ENCODE data around the gene ZMIZ1.
A peak's percentile ranks its signal among the peaks of the same experiment; 100 is the strongest.

The ZMIZ1 gene

GRCh38 chr10:79200346-79200745 lies 131.6 kb downstream of the ZMIZ1 start:
- Mint-ChIP-seq H3K27me3 (peaks cover 0 to 4% of the 10 kb centered on the region in 2 donors), H3K27ac (no peak overlapping the region)

DNA sequence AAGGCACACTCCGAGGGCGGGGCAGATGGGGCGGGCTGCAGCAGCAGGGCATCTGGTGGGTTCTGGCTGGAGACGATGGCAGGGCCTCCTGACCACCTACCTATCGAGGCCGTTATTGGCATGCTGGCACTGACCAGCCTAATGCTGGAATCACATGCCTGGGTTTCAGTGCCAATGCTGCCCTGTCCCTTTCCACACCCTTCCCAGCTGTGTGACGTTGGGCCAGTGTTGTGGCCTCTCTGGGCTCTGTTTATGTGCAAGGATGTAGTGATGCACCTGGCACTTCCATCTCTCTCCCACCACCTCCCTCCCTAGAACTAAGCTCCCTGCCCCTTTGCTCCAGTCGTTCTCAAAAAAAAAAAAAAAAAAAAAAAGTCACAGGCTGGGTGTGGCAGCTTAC lies 132.9 kb downstream of the ZMIZ1 start:
- H3K9me3 Mint-ChIP-seq, result no peaks in the 10 kb centered on the region
- H3K36me3 Mint-ChIP-seq, result peaks cover 0 to 3% of the 10 kb centered on the region in 2 donors
- H3K27me3 Mint-ChIP-seq, result no peaks in the 10 kb centered on the region
- no peak overlapping the region for H3K4me3 Mint-ChIP-seq
- no peak overlapping the region for H3K27ac Mint-ChIP-seq
- no peak for DNase-seq
- peaks cover 6 to 7% of the 10 kb centered on the region in 2 donors for H3K4me1 Mint-ChIP-seq
- no peak for ATAC-seq (replicated peaks)

More at GRCh38 chr10:79200346-79200745, 131.6 kb downstream of the ZMIZ1 start:
- ATAC-seq (replicated peaks), result no peak
- Mint-ChIP-seq H3K4me1 (peaks cover 9 to 12% of the 10 kb centered on the region in 2 donors), H3K4me3 (no peak overlapping the region), H3K36me3 (peaks cover 0 to 3% of the 10 kb centered on the region in 2 donors), H3K9me3 (no peaks in the 10 kb centered on the region)
- no peak for DNase-seq

DNA sequence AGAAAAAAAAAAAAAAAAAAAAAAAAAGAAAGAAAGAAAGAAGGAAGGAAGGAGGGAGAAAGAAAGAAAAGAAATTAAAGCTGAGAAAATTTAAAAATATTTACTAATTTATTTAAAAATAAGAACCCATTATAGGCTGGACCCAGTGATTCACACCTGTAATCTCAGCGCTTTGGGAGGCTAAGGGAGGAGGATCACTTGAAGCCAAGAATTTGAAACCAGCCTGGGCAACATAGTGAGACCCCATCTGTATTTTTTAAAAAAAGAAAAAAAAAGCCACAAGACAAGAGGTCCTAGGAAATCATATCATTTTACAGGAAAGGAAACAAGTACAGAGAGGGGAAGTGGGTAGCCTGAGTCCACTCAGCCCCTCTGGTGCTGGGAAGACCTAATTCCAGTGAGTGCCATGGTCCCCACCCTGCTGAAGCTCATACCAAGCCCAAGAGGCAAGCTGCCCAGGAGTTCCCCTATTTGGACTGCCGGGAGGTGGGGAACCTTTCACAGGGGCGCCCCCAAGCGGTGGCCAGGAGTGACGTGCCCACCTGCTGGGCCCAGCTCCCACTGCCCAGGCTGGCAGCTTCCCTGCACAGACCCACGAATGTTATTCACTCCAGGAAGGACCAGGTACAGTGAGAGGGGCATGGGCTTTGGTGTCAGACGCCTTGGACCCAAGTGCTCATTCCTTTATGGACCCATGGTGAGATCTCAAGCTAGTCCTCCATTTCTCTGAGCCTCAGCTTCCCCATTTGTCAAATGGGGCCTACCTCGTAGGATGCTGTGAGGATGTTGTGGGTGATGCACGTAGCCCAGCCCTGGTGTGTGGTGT lies 133.6 kb downstream of the ZMIZ1 start:
- no peak for DNase-seq
- no peak overlapping the region for H3K4me3 Mint-ChIP-seq
- H3K36me3 Mint-ChIP-seq, result peaks cover 0 to 3% of the 10 kb centered on the region in 2 donors
- no peaks in the 10 kb centered on the region for H3K9me3 Mint-ChIP-seq
- ATAC-seq (replicated peaks), result peak; percentile 77 to 84
- H3K4me1 Mint-ChIP-seq, result peaks cover 0 to 7% of the 10 kb centered on the region in 2 donors
- no peak overlapping the region for H3K27ac Mint-ChIP-seq
- no peaks in the 10 kb centered on the region for H3K27me3 Mint-ChIP-seq

- Mint-ChIP-seq H3K4me3 (no peak overlapping the region), H3K4me1 (peaks cover under 1 to 8% of the 10 kb centered on the region in 2 donors), H3K27me3 (no peaks in the 10 kb centered on the region), H3K36me3 (peaks cover under 1 to 3% of the 10 kb centered on the region in 2 donors), H3K27ac (peak overlapping the region; percentile 31), H3K9me3 (no peaks in the 10 kb centered on the region)
- ATAC-seq (replicated peaks) (no peak), DNase-seq (no peak)
These were observed 134.4 kb downstream of the ZMIZ1 start for GRCh38 chr10:79203014-79203644.

DNA sequence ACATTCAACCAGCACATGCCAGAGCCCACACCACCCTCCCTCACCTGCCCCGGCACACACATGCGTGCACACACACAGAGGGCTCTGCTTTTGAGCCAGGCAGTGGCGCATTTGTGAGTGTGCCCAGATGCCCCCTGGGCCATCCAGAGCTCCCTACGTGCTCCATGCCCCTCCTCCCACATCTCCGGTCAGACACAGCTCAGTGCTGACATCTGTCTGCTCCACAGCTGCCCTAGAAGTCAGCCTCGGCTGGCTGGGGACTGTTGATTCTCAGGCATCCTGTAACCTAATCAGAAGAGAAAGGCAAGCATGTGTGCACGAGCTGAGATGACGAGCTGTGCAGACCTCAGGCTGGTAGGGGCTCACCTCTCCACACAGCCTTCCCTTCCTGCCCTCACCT lies 135.1 kb downstream of the ZMIZ1 start:
- no peak overlapping the region for H3K27ac Mint-ChIP-seq
- no peaks in the 10 kb centered on the region for H3K27me3 Mint-ChIP-seq
- ATAC-seq (replicated peaks) (no peak), DNase-seq (no peak)
- H3K9me3 Mint-ChIP-seq, result no peaks in the 10 kb centered on the region
- H3K36me3 Mint-ChIP-seq, result peaks cover 6 to 9% of the 10 kb centered on the region in 2 donors
- H3K4me1 Mint-ChIP-seq, result peaks cover 8 to 14% of the 10 kb centered on the region in 2 donors
- H3K4me3 Mint-ChIP-seq, result no peak overlapping the region

GRCh38 chr10:79206300-79207095 lies 137.7 kb downstream of the ZMIZ1 start:
- H3K4me1 Mint-ChIP-seq, result peaks cover 10 to 17% of the 10 kb centered on the region in 2 donors
- DNase-seq, result no peak
- H3K9me3 Mint-ChIP-seq, result no peaks in the 10 kb centered on the region
- H3K36me3 Mint-ChIP-seq, result peaks cover 11 to 16% of the 10 kb centered on the region in 2 donors
- no peak overlapping the region for H3K27ac Mint-ChIP-seq
- H3K4me3 Mint-ChIP-seq, result no peak overlapping the region
- ATAC-seq (replicated peaks), result no peak
- H3K27me3 Mint-ChIP-seq, result no peaks in the 10 kb centered on the region

GRCh38 chr10:79207096-79207357 lies 138.3 kb downstream of the ZMIZ1 start:
- peaks cover 10 to 17% of the 10 kb centered on the region in 2 donors for H3K4me1 Mint-ChIP-seq
- DNase-seq, result no peak
- no peak overlapping the region for H3K4me3 Mint-ChIP-seq
- peaks cover 11 to 16% of the 10 kb centered on the region in 2 donors for H3K36me3 Mint-ChIP-seq
- ATAC-seq (replicated peaks), result no peak
- no peaks in the 10 kb centered on the region for H3K27me3 Mint-ChIP-seq
- H3K9me3 Mint-ChIP-seq, result no peaks in the 10 kb centered on the region
- H3K27ac Mint-ChIP-seq, result no peak overlapping the region

- DNase-seq, result no peak
- no peak overlapping the region for H3K27ac Mint-ChIP-seq
- H3K4me1 Mint-ChIP-seq, result peaks cover 10 to 15% of the 10 kb centered on the region in 2 donors
- peaks cover 11 to 16% of the 10 kb centered on the region in 2 donors for H3K36me3 Mint-ChIP-seq
- no peaks in the 10 kb centered on the region for H3K27me3 Mint-ChIP-seq
- ATAC-seq (replicated peaks), result no peak
- no peaks in the 10 kb centered on the region for H3K9me3 Mint-ChIP-seq
- no peak overlapping the region for H3K4me3 Mint-ChIP-seq
These were observed 139.0 kb downstream of the ZMIZ1 start for GRCh38 chr10:79207726-79208125.

DNA sequence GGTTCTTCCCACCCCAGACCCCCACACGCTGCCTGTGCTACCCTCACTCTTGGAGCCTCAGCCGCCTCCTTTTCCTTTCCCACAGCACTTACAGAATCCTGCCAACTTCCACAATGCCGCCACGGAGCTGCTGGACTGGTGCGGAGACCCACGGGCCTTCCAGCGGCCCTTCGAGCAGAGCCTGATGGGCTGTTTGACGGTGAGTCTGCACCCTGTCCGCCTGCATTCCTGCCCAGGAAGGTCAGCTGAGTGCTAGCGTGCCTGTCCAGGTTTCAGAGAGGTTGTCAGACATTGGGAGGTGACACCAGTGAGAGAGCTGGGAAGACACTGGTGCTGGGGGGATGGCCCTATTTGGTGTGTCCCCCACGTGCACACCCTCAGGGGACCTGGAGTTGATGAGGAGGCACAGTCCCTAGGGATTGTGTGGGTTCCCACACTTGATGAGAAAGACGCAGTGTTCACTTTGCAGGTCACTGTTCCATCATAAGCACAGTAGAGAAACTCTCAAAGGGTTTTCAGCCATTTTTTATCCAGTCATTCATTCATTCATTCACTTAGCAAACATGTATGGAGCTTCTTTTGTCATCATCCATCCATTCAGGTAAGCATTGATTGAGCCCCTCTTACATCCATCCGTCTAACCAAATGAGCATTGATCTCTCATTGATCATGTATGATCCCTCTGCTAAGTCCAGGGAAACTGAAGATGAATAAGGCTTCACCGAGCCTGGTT lies 139.7 kb downstream of the ZMIZ1 start:
- no peaks in the 10 kb centered on the region for H3K9me3 Mint-ChIP-seq
- H3K27me3 Mint-ChIP-seq, result no peaks in the 10 kb centered on the region
- peaks cover 10 to 13% of the 10 kb centered on the region in 2 donors for H3K4me1 Mint-ChIP-seq
- H3K27ac Mint-ChIP-seq, result peak overlapping the region; percentile 62
- ATAC-seq (replicated peaks) (peak; percentile 27 to 39), DNase-seq (no peak)
- H3K4me3 Mint-ChIP-seq, result no peak overlapping the region
- peaks cover 9 to 16% of the 10 kb centered on the region in 2 donors for H3K36me3 Mint-ChIP-seq

DNA sequence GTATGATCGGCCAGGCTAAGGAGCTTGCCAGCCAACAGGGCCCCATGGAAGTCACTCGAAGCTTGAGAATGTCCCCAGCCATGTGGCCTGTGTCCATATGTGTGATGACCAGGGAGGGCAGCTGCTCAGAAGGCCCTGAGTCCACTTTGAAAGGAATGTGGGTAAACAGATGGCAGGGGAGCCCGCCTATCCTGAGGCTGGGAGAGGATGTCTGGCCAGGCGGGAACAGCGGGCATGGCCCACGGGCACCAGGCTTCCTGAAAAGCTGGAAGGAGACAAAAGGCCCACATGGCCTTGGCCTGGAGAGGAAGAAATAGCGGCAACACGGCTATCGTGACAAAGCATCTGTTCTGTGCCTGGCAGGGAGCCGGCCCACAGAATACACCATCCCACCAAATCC lies 140.6 kb downstream of the ZMIZ1 start:
- Mint-ChIP-seq H3K4me3 (no peak overlapping the region), H3K27me3 (no peaks in the 10 kb centered on the region), H3K36me3 (peaks cover 8 to 16% of the 10 kb centered on the region in 2 donors), H3K27ac (no peak overlapping the region), H3K9me3 (no peaks in the 10 kb centered on the region), H3K4me1 (peaks cover 10% of the 10 kb centered on the region in 2 donors)
- no peak for DNase-seq
- ATAC-seq (replicated peaks), result no peak

DNA sequence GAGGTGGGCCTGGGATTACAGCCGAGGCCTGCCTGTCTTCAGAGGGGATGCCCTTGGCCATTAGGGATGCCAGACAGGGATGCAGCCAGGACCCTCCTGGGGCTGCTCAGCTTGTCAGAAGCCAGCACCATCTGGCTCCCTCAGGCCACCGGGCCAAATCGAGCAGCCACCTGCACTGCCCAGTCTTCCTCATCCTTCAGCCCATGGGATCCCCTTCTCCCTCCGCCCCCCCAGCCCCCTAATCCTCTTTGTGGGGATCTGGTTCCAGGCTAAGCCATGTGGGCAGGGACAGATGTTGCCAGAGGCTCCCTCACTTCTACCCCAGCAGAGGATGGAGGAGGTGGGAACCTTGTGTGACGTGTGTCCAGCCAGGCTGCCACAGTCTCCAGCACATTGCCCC lies 141.1 kb downstream of the ZMIZ1 start:
- no peak overlapping the region for H3K27ac Mint-ChIP-seq
- no peak overlapping the region for H3K4me3 Mint-ChIP-seq
- peaks cover 8 to 16% of the 10 kb centered on the region in 2 donors for H3K36me3 Mint-ChIP-seq
- H3K9me3 Mint-ChIP-seq, result no peaks in the 10 kb centered on the region
- no peak for ATAC-seq (replicated peaks)
- peaks cover 10% of the 10 kb centered on the region in 2 donors for H3K4me1 Mint-ChIP-seq
- H3K27me3 Mint-ChIP-seq, result no peaks in the 10 kb centered on the region
- DNase-seq, result no peak

GRCh38 chr10:79210672-79211071 lies 141.9 kb downstream of the ZMIZ1 start:
- H3K9me3 Mint-ChIP-seq, result no peaks in the 10 kb centered on the region
- DNase-seq (no peak), ATAC-seq (replicated peaks) (no peak)
- peaks cover 12 to 16% of the 10 kb centered on the region in 2 donors for H3K36me3 Mint-ChIP-seq
- peak overlapping the region; percentile 59 for H3K27ac Mint-ChIP-seq
- no peaks in the 10 kb centered on the region for H3K27me3 Mint-ChIP-seq
- H3K4me1 Mint-ChIP-seq, result peaks cover 10% of the 10 kb centered on the region in 2 donors
- H3K4me3 Mint-ChIP-seq, result no peak overlapping the region

DNA sequence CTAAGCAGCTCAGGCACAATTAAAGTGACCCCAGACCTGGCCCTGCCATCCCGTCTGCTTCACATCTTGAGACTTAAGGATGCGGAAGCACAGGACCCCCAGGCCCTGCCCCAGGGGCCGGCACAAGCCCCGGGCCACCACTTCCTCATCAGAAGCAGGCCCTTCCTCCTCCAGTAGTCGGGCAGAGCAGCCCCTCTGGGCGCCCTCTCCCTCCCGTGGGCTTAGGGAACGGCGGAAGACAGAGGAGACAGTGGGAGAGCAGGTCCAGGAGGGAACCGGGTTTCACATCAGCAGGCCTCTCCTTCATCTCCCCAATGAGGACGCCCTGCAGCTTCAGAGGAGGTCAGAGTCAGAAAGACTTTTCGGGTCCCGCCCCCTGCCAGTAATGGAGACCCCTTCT lies 142.8 kb downstream of the ZMIZ1 start:
- Mint-ChIP-seq H3K4me3 (no peak overlapping the region), H3K4me1 (peaks cover 10% of the 10 kb centered on the region in 2 donors), H3K36me3 (peaks cover 12 to 20% of the 10 kb centered on the region in 2 donors), H3K27me3 (no peaks in the 10 kb centered on the region), H3K27ac (no peak overlapping the region), H3K9me3 (no peaks in the 10 kb centered on the region)
- ATAC-seq (replicated peaks) (no peak), DNase-seq (no peak)

DNA sequence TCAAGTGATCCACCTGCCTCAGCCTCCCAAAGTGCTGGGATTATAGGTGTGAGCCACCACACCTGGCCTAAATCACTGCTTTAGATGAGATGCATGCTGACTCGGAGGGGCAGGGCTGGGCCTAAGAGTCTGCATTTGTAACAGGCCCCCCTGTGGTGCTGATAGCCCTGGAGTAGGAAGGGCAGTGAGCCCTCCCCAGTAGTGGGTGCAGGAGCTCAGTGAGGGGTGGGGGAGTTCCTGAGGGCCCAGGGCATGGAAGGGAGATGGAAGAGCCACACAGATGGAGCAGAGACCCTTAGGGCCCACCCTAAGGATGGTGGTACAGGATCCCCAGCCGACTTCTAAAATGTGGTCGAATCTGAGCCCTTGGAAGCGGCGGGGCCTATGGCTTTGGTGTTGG lies 146.8 kb downstream of the ZMIZ1 start:
- no peak for ATAC-seq (replicated peaks)
- DNase-seq, result no peak
- Mint-ChIP-seq H3K36me3 (peaks cover 4 to 5% of the 10 kb centered on the region in 2 donors), H3K27ac (no peak overlapping the region), H3K27me3 (no peaks in the 10 kb centered on the region), H3K9me3 (no peaks in the 10 kb centered on the region), H3K4me3 (no peak overlapping the region), H3K4me1 (no peaks in the 10 kb centered on the region)

All from stimulated activated naive B cell treated with anti-CD40 and anti-IgM and Interleukin-4, amounts not matched to agents 10 μg/mL and 1 μg/mL and 100 μg/mL, for 72 hours (primary cell).